Stimulated activated CD4-positive, alpha-beta T cell treated with anti-CD3 and anti-CD28 coated beads, Interleukin-12 subunit alpha, Interleukin-12 subunit beta, amount 100 ng/mL, for 24 hours (primary cell): ENCODE data around the gene RAB11FIP4.

Experiments
- DNase-seq, 2 experiments: peaks; one replicate each; pipeline ENCODE4 v3.0.0-alpha.2; 2020; ENCODE audit warnings: low read depth in 2 of 2

The RAB11FIP4 gene

GRCh38 chr17:31499771-31500554 is 108.5 kb downstream of the RAB11FIP4 start:
- no peak for DNase-seq

- no peak for DNase-seq
Measured at GRCh38 chr17:31506517-31506916, 115.0 kb downstream of the RAB11FIP4 start.

DNA sequence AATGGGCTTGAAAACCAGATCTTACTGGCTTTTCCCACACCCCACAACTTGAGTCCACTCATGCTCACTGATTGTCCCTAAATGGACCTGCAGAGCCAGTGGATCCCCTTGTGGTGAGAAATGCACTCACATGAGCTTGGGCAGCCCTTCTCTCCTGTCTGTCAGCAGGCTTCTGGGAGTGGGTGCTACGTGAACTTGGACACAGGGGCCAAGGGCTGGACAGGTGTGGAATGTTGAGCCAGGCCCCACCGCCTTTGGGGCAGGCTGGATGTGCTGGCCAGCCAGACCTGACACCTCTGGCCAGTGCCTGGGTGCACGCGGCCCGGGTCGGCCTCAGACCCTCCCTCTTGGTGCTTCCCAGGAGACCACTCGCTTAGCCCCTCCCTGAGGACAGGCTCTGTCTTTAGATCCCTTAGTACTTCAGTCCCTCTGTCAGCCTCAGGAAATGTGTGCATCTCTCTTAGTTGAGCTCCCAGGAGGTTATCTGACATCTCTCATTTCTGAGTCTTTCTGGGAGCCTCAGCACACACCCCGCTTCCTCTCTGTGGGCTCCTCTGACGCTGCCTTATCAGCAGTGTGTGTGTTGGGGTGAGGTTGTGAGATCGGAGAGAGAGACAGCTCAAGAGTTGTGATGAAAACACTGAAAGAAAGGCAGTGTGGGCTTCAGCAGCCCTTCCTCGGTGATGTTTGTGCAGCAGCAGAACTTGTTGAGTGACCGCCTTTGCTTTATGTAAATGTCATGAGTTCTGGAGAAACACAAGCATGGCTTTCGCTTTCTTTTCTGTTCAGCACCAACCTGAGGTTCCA is 117.0 kb downstream of the RAB11FIP4 start:
- peak in 1 of 2 experiments; percentile 38 for DNase-seq

- DNase-seq = no peak
Measured at GRCh38 chr17:31509095-31509804, 117.8 kb downstream of the RAB11FIP4 start.

DNA sequence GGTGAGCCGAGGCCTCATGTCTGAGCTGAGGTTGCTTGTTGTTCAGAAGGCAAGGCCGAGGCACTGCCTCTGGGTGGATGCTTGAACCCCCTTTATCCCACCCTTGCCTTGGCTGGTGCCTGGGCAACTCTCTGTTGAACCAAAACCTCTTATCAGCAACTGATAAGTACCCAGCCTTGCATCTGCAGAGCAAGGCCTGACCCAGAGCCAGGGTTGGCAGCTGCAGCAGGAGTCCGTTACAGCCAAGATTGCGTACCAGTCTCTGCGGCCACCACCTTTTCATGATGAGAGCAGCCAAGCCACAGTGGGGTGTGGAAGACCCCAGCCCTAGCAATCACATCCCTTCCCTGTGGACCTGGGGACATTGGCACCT is 118.3 kb downstream of the RAB11FIP4 start:
- no peak for DNase-seq

DNA sequence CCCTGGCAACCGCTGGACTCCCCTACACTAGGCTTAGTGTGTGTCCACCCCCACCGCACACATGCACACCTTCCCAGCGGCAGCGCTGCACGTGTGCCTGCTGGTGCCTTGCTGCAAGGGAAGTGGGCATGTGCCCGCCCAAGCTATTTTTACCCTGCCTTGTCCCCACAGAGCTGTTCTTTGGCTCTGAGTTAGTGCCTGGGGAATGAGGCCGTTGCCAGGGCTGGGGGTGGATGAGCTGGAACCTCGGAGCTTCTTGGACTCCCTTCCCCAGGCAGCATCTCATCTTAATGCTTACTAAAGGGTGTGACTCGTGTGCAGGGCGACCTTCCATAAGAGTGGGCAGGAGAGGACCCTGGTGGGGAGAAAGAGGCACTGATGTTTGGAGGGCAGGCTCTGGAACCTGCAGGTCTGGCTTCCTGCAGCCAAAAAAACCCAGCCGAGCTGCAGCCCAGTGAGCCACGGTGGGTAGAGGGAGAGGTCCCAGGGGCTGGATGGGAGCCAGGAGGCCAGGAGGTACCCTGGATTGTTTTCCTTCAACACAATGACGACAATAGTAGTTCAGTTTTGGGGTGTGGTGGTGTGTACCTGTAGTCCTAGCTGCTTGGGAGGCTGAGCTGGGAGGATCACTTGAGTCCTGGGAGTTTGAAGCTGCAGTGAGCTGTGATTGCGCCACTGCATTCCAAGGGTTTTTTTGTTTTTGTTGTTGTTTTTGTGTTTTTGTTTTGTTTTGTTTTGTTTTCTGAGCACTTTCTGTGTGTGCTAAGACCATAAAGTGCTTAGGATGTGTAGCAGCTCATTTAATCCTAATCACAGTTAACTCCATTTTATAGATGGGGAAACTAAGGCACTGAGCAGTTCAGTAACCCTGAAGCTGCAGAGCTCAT is 119.1 kb downstream of the RAB11FIP4 start:
- DNase-seq = no peak

- no peak for DNase-seq
Measured at GRCh38 chr17:31511195-31511578, 119.7 kb downstream of the RAB11FIP4 start.

DNA sequence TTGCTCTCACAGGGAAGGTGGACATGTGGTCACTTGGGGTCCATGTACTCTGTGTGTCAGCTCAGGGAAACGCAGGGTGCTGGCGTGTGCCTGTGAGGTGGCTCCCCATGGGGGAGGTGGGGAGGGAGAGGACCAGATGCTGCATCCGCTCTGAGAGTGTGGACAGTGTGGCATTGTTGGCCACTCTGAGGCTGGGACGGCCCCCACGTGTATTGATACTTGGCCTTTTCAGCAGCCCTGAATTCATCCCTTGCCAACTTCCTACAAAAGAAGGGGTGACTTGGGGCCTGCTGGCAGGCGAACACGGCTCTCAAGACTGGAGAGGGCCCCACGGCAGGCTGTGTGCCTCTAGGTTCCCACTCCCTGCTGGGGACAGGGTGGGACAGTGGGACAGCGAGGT is 120.1 kb downstream of the RAB11FIP4 start:
- DNase-seq = no peak

DNA sequence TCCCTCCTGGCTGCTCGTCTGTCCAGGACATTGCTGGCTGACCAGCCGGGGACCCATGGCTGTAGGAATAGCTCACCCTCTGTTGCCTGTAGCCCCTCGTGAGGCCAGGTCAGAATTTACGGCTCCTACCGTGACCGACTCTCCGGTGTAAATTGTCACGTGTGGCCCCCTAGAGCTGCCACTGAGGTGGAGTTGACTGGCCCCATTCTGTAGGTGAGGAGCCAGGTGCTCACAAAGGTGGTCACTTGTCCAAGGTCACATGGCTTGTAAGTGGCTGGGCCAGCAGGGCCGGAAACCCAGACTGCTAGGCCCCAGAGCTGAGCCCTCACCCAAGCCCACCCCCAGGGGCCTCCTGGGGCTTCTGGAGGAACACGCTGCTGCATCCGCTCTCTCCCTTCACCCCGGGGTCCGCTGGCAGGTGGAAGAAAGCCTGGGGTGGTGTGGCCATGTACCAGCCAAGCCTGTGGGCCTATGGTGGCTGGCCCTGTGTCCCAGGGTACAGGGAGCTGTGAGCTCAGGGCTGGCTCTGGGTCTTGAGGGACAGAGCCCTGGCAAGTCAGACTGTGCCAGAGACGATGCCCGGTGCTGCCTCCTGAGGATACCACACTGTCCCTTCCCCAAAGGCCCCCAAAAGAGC is 120.7 kb downstream of the RAB11FIP4 start:
- no peak for DNase-seq

DNA sequence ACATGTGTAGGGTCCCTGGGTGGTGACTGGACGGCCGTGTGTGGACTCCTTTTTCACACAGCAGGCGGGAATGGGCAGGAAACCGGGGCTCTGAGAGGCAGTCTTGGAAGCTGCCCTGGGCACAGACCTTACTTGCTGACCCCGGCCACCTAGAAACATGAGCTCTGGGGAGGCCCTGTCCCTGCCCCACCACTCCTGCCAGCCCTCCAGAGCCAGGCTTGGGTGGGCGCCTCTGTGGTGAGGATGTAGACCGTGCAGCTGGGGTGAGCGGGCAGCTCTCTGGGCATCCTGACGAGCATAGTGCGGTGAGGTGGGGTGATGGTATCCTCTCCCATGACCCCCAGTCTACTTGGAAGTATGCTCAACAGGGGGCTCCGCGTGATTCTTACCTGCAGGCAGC is 121.3 kb downstream of the RAB11FIP4 start:
- DNase-seq = no peak

- DNase-seq = no peak
Measured at GRCh38 chr17:31513731-31514427, 122.4 kb downstream of the RAB11FIP4 start.

DNA sequence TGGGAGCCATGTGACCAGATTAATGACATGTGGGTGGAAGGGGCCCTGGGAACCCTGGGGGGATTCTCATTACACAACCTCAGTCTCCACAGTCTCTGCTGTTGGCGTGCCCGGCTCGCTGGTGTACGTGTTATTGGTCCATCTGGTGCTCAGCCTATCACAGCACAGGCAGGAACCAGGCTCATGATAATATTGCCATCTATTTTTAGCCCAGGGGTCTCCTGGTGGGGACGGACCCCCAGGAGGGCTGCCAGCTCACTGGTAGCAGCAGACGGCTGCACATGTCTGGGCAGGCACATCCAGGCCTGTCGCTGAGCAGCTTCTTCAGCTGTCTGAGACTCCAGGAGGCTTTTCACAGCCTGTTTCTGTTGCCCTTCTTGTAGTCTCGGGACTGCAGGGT is 123.8 kb downstream of the RAB11FIP4 start:
- no peak for DNase-seq

DNA sequence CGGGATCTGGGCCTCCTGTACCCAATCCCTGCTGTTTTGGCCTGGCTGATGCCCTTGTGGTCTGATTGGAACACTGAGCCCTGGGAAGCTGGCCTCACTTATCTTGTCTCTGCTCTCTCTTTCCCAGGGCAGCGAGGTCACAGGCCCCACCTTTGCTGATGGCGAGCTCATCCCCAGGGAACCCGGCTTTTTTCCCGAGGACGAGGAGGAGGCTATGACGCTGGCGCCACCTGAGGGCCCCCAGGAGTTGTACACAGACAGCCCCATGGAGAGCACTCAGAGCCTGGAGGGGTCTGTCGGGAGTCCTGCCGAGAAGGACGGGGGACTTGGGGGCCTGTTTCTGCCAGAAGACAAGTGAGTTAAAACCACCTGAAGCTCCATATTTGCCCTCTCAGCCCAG is 126.0 kb downstream of the RAB11FIP4 start:
- DNase-seq = no peak

DNA sequence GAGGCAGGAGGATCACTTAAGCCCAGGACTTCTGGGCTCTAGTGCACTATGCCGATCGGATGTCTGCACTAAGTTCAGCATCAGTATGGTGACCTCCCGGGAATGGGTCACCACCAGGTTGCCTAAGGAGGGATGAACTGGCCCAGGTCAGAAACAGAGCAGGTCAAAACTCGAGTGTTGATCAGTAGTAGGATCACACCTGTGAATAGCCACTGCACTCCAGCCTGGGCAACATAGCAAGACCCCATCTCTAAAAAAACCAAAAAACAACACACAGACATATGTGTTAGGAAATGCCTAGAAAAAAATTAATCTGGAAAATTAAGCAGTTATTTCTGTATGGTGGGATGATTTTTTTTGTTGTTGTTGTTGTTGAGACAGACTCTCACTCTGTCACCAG is 127.0 kb downstream of the RAB11FIP4 start:
- DNase-seq = no peak

DNA sequence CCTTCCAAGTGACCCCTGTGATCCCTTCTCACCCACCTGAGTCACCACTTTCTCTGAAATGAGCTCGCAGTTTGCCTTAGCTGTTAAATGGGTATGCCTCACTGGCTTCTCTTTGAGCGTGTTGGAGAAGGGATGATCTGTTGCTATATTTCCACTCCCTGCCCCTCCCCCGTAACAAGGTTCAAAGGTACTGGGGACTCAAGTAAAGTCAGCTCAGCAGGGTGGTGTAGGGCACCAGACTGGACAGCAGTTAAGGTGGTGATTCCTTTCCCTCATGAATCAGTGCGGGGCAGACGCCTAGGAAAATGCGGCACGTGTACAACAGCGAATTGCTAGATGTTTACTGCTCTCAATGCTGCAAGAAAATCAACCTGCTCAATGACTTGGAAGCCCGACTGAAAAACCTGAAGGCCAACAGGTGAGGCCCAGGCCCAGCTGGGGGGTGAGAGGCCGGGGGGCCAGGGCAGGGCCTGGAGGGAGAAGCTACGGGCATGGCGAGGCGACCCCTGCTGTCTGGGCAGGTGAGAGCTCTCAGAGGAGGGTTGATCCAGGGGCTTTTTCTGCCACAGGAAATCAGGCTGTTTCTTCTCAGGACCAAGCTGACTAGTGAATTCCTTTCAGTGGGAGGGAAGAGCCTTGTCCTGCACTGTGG is 130.3 kb downstream of the RAB11FIP4 start:
- DNase-seq = no peak

GRCh38 chr17:31522284-31522931 is 130.9 kb downstream of the RAB11FIP4 start:
- no peak for DNase-seq

DNA sequence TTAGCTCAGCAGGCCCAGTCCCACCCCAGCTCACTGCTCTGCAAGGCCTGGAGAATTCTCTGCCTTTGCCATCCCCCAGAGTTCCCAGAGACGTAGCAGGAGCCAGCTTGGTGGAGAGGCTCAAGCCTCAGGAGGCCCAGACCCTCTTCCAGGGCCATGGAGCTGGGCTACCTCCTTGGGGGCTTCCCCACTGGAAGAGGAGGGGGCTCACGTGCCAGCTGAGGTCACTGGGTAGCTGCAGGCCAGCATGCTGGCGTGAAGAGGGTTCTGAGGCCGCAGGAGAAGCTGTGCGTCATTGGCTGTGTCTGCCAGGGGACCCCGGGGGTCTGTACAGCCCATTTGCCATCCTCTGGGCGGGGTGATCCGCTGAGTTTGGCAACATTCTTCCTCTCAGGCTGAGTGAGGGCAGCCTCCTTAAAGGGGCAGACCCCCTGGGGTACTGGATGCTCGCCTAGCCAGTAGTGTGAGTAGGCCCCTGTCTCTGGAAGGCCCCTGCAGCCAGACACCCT is 131.6 kb downstream of the RAB11FIP4 start:
- no peak for DNase-seq

DNA sequence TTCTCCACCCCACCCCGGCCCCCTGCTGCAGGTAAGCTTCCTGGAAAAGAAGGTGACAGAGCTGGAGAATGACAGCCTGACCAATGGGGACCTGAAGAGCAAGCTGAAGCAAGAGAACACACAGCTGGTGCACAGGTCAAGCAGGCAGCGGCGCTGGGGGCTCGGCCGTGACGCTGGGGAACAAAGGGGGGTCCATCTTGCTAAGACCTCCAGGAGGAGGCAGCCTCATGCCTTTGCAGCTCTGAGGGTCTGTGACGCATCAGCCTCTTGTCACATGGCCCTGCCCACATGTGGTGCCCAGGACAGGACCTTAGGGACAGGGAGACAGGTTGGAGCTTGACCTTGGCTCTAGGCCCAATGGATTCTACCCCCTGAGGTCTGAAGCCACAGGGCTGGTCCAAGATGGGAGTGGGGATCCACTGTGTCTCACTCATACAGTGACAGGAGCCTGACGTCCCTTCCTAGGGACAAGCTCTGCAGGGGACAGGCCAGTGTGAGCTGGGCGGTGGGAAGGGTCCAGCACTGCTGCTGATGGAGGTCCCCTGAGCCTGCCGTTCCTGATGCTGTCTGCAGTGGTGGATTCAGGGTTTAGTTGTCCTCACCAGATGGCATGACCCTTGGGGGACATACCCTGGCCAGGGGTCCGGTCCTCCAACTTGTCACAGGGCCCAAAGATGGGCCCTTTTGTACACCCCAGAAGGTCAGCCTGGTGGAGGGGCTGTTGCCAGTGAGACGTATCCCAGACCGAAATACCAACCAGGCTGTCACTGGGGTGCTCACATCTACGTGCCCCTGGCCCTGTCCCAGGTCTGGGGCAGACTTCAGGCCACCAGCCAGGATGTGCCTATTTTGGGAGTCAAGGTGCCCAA is 132.6 kb downstream of the RAB11FIP4 start:
- DNase-seq = no peak
